Measurements from ENCODE around the gene SCP2. TPM values are rescaled to one million over a fixed set of nuclear protein-coding genes. Genes with fewer than 3 reads are reported as not detected.

Gene SCP2
- total RNA-seq, 2 donors from 2014 or later, result 69.3 to 99.4 TPM

DNA sequence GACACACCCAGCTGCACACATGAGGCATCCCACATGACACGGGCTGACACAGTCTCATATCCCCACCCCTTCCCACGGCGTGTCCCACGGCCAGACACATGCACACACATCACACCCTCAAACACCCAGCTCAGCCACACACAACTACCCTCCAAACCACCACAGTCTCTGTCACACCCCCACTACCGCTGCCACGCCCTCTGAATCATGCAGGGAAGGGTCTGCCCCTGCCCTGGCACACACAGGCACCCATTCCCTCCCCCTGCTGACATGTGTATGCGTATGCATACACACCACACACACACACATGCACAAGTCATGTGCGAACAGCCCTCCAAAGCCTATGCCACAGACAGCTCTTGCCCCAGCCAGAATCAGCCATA lies 157.5 kb downstream of the SCP2 start:
- peaks cover 29% of the 10 kb centered on the region for H3K27me3 Mint-ChIP-seq (ENCODE audit: insufficient read depth)
- Histone ChIP-seq H3K27ac (ENCODE audit: low read depth, low read length) (no peak overlapping the region), H3K9ac (ENCODE audit: extremely low read depth, low read length, poor library complexity, severe bottlenecking) (no peak overlapping the region), H3K4me1 (ENCODE audit: control insufficient read depth, insufficient read depth, low read length) (peaks cover 4% of the 10 kb centered on the region), H3K4me3 (ENCODE audit: low read length) (no peak overlapping the region), H3K9me3 (ENCODE audit: control insufficient read depth, low read length) (no peaks in the 10 kb centered on the region), H3K36me3 (ENCODE audit: control insufficient read depth, insufficient read depth, low read length) (no peaks in the 10 kb centered on the region), H3K27me3 (ENCODE audit: control insufficient read depth, insufficient read depth, low read length, poor library complexity, severe bottlenecking) (peaks cover 9% of the 10 kb centered on the region)
- WGBS, 2 experiments (ENCODE audit: insufficient coverage in 1 of 2, insufficient read length in 1 of 2), result 90% methylated on average over 5 to 8 of the region's 8 CpGs
- H3K4me1 Mint-ChIP-seq, result peaks cover 30% of the 10 kb centered on the region
- no peaks in the 10 kb centered on the region for H3K9me3 Mint-ChIP-seq
- DNase-seq, result no peak
- TF ChIP-seq CTCF (conservative IDR thresholded peaks at IDR 0.05), result no peak
- no peak overlapping the region for H3K4me3 Mint-ChIP-seq
- no peaks in the 10 kb centered on the region for H3K36me3 Mint-ChIP-seq (ENCODE audit: low read depth)
- H3K27ac Mint-ChIP-seq, result no peak overlapping the region

DNA sequence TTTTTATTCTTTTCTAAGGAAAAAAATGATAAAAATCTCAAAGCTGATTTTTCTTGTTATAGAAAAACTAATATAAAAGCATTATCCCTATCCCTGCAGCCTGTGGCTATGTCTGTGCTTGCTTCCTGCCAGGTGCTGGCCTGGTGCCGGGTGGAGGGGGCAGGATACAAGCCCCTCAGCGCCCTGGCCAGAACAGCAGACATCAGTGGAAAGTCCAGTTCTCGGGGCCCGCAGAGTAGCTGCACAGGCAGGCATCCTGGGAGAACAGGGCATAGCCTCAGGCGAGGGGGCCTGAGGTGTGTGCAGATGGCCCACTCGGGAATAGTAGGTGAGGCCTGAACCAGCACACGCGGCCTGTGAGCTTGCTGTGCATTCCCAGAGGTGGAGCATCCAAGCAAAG lies 158.3 kb downstream of the SCP2 start:
- Mint-ChIP-seq H3K9me3 (no peaks in the 10 kb centered on the region), H3K27ac (no peak overlapping the region), H3K4me1 (peaks cover 33% of the 10 kb centered on the region), H3K36me3 (ENCODE audit: low read depth) (no peaks in the 10 kb centered on the region), H3K27me3 (ENCODE audit: insufficient read depth) (peaks cover 29% of the 10 kb centered on the region), H3K4me3 (no peak overlapping the region)
- DNase-seq, result no peak
- peaks cover 9% of the 10 kb centered on the region for H3K27me3 ChIP-seq (ENCODE audit: control insufficient read depth, insufficient read depth, low read length, poor library complexity, severe bottlenecking)
- WGBS, 2 experiments (ENCODE audit: insufficient coverage in 1 of 2, insufficient read length in 1 of 2), result 92 to 95% methylated on average over 6 to 8 of the region's 8 CpGs
- H3K4me1 ChIP-seq (ENCODE audit: control insufficient read depth, insufficient read depth, low read length), result peaks cover 7% of the 10 kb centered on the region
- no peaks in the 10 kb centered on the region for H3K9me3 ChIP-seq (ENCODE audit: control insufficient read depth, low read length)
- H3K9ac ChIP-seq (ENCODE audit: extremely low read depth, low read length, poor library complexity, severe bottlenecking), result no peak overlapping the region
- no peak overlapping the region for H3K27ac ChIP-seq (ENCODE audit: low read depth, low read length)
- TF ChIP-seq CTCF (conservative IDR thresholded peaks at IDR 0.05), result no peak
- H3K4me3 ChIP-seq (ENCODE audit: low read length), result no peak overlapping the region
- H3K36me3 ChIP-seq (ENCODE audit: control insufficient read depth, insufficient read depth, low read length), result no peaks in the 10 kb centered on the region

DNA sequence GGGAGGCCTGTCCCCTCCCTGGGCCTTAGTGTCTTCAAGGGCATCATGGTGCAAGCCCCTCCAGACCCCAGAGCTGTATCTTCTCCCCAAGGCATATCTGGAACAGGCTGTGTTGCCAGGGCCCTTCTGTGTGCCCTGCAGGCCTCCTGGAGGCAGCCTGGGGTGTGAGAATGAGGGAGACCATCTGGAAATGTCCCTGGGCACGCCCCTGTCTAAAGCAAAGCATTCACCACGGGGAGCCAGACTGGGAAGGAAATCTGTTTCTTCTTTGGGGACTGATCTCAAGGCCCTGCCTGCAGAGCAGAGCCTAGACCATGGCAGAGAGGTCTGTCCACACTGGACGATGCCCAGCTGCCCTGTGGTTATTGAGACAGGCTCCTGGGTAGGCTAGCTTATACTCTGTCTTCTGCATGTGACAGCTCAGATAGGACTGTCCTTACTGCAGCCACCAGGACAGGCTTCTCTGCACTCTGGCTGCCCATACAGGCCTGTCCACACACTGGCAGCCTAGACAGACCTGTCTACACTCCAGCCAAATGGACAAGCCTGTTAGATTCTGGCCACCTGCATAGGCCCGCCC lies 159.5 kb downstream of the SCP2 start:
- Mint-ChIP-seq H3K4me1 (peaks cover 33% of the 10 kb centered on the region), H3K27me3 (ENCODE audit: insufficient read depth) (peaks cover 30% of the 10 kb centered on the region), H3K9me3 (no peaks in the 10 kb centered on the region), H3K36me3 (ENCODE audit: low read depth) (no peaks in the 10 kb centered on the region), H3K4me3 (no peak overlapping the region), H3K27ac (no peak overlapping the region)
- Histone ChIP-seq H3K4me3 (ENCODE audit: low read length) (no peak overlapping the region), H3K27ac (ENCODE audit: low read depth, low read length) (no peak overlapping the region), H3K9ac (ENCODE audit: extremely low read depth, low read length, poor library complexity, severe bottlenecking) (no peak overlapping the region), H3K36me3 (ENCODE audit: control insufficient read depth, insufficient read depth, low read length) (no peaks in the 10 kb centered on the region), H3K9me3 (ENCODE audit: control insufficient read depth, low read length) (no peaks in the 10 kb centered on the region), H3K4me1 (ENCODE audit: control insufficient read depth, insufficient read depth, low read length) (peaks cover 7% of the 10 kb centered on the region), H3K27me3 (ENCODE audit: control insufficient read depth, insufficient read depth, low read length, poor library complexity, severe bottlenecking) (peaks cover 9% of the 10 kb centered on the region)
- no peak for TF ChIP-seq CTCF (conservative IDR thresholded peaks at IDR 0.05)
- 85 to 93% methylated on average over 3 to 4 of the region's 4 CpGs for WGBS, 2 experiments (ENCODE audit: insufficient coverage in 1 of 2, insufficient read length in 1 of 2)
- DNase-seq, result no peak

Measured in endodermal cell (in vitro differentiated cells).